HUES6 (cell line): ENCODE results near the gene PFKP.

Experiments
- H3K27ac ChIP-seq: 2 replicates; pipeline ENCODE4 v1.7.0; 2013; ENCODE audit warnings: low read depth, mild to moderate bottlenecking, low read length, inconsistent platforms
- H3K27me3 ChIP-seq: 2 replicates; pipeline ENCODE4 v1.6.1; 2013; ENCODE audit warnings: low read length; ENCODE audit not compliant: control insufficient read depth, insufficient read depth
- H3K36me3 ChIP-seq: 2 replicates; pipeline ENCODE4 v1.6.1; 2013; ENCODE audit warnings: low read length; ENCODE audit not compliant: control insufficient read depth, insufficient read depth
- H3K4me1 ChIP-seq: 2 replicates; pipeline ENCODE4 v1.6.1; 2013; ENCODE audit warnings: low read length; ENCODE audit not compliant: control insufficient read depth, insufficient read depth
- H3K4me3 ChIP-seq: 2 replicates; pipeline ENCODE4 v1.5.1; 2013; ENCODE audit warnings: low read depth, low read length
- H3K9ac ChIP-seq: one replicate; pipeline ENCODE4 v1.6.1; 2013; ENCODE audit warnings: mild to moderate bottlenecking, low read length
- H3K9me3 ChIP-seq: 2 replicates; pipeline ENCODE4 v1.6.1; 2013; ENCODE audit warnings: low read depth, low read length; ENCODE audit not compliant: control insufficient read depth, insufficient read depth

Gene PFKP

DNA sequence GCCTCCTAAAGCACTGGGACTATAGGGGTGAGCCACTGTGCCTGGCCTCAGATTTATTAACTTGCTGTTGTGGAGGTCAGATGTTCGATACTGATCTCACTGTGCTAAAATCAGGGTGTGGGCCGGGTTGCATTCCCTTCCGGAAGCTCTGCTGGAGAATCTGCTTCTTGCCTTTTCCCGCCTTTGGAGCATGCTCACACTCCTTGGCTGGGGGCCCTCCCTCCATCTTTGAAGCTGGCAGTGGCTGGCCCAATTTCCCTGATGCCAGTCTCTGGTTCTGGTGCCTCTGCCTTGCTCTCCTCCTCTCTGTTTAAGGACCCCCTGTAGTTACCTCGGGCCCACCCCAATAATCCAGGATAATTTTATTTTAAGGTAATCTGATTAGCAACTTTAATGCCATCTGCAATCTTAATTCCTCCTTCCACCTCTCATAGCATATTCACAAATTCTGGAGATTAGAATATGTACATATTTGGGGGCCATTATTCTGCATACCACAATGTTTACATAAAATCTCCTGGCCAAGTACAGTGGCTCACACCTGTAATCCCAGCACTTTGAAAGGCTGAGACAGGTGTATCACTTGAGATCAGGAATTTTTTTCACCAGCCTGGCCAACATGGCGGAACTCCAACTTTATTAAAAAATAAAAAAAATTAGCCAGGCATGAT is 113.1 kb downstream of the PFKP start:
- no peak overlapping the region for H3K4me3 ChIP-seq
- H3K4me1 ChIP-seq, result peaks cover 17% of the 10 kb centered on the region
- 0 out of 2 replicates have a peak, but pooled peaks cover 3% of the 10 kb centered on the region for H3K9me3 ChIP-seq
- no peak overlapping the region for H3K9ac ChIP-seq
- H3K27me3 ChIP-seq, result no peaks in the 10 kb centered on the region
- no peak overlapping the region for H3K27ac ChIP-seq
- no peaks in the 10 kb centered on the region for H3K36me3 ChIP-seq

DNA sequence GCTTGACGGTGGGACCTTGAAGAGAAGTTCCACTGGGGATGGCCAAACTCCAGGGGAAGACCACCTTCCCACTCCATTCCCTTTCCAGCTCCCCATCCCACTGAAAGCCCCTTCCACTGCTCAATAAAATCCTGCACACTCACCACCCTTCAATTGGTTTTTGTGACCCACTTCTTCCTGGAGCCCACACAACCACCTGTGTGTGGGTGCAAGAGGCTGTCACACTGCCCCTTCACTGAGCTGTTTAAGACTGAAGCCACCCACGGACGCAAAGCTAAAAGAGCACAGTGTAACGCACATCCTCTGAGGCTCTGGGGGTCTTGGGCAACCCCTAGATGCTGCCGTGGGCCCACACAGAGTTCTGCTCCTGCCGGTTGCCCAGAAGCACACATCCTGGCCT is 118.0 kb downstream of the PFKP start:
- Histone ChIP-seq H3K4me1 (peaks cover 12% of the 10 kb centered on the region), H3K9ac (no peak overlapping the region), H3K27ac (no peak overlapping the region), H3K36me3 (no peaks in the 10 kb centered on the region), H3K27me3 (no peaks in the 10 kb centered on the region), H3K4me3 (no peak overlapping the region), H3K9me3 (0 out of 2 replicates have a peak, but pooled peaks cover 3% of the 10 kb centered on the region)

DNA sequence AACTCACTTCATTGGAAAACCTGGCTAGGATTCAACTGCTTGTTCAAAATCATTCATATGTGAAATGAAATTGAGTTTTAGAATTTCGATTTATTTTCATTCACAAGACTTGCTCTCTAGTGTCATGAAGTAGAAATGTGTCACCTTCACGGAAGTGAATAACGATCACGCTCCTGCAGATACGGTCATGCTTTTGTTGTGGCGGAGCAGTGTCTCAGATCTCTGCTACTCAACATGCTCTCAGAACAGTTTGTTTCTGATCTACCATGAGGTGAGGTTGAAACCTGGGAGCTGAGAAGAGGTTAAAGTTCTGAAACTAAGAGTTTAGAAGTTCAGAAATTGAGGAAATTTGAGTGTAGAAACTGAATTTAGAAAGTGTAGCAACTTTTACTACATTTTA is 119.0 kb downstream of the PFKP start:
- Histone ChIP-seq H3K9ac (no peak overlapping the region), H3K4me3 (no peak overlapping the region), H3K9me3 (0 out of 2 replicates have a peak, but pooled peaks cover 3% of the 10 kb centered on the region), H3K4me1 (peaks cover 12% of the 10 kb centered on the region), H3K27me3 (no peaks in the 10 kb centered on the region), H3K27ac (no peak overlapping the region), H3K36me3 (no peaks in the 10 kb centered on the region)
